ENCODE data around the gene MTMR11. TPM values are rescaled to one million over a fixed set of nuclear protein-coding genes. Genes with fewer than 3 reads are reported as not detected.

MTMR11 gene
- total RNA-seq, 1 experiment from 2014 or later, result 16.0 TPM

DNA sequence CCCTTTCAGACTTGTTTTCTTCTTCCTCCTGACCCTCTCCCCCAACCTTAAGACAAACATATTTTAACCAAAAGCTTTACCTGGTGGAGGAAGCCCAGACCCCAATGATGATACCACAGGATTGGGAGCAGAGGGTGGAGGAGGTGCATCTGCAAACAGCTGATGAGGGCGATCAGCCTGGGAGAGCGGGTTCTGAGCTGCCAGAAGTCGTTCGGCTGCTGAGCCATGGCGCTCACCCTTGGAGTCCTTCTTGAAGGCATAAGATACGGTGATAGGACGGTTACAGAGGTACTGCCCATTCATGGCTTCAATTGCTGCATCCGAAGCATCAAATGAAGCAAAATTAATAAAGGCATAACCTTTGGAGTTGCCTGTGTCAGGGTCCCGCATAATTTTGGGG lies 10.4 kb downstream of the MTMR11 start:
- TF ChIP-seq EZH2 (IDR thresholded peaks at IDR 0.05; ENCODE audit: low read depth) (no peak), CTCF (conservative IDR thresholded peaks at IDR 0.05) (no peak)
- intact Hi-C loops (cut with micrococcal nuclease; ENCODE audit: unreplicated experiment), result no loop called here
- H3K4me2 ChIP-seq, result peak overlapping the region; percentile 88
- CTCF ChIA-PET, result interaction anchor here (0.6 kb wide), 1 partner anchor 895 kb away, joined by 5 read pairs; no protein-coding TSS in a partner anchor
- H3K79me2 ChIP-seq (ENCODE audit: low read depth), result peaks cover 32% of the 10 kb centered on the region
- H3K9me3 ChIP-seq (ENCODE audit: insufficient read depth, low read depth), result no peaks in the 10 kb centered on the region
- peak overlapping the region; percentile 69 for H3K4me3 ChIP-seq
- H3F3A ChIP-seq (ENCODE audit: insufficient read depth, low read depth), result peaks cover 37% of the 10 kb centered on the region
- DNase-seq, result no peak
- no peak overlapping the region for H3K27ac ChIP-seq
- peaks cover 7% of the 10 kb centered on the region for H4K20me1 ChIP-seq (ENCODE audit: insufficient read depth)
- POLR2A ChIA-PET (ENCODE audit: unreplicated experiment), result interaction anchor here (0.7 kb wide), 1 partner anchor 11 kb away, joined by 4 read pairs; no protein-coding TSS in a partner anchor
- H2AFZ ChIP-seq, result no peak overlapping the region
- no TSS peak for BruUV-seq (replicated peaks)
- H3K36me3 ChIP-seq (ENCODE audit: low read depth), result peaks cover 35% of the 10 kb centered on the region
- no peaks in the 10 kb centered on the region for H3K9me2 ChIP-seq (ENCODE audit: insufficient read depth)
- no peaks in the 10 kb centered on the region for H3K27me3 ChIP-seq (ENCODE audit: insufficient read depth, low read depth)
- H3K4me1 ChIP-seq (replicated peaks; ENCODE audit: insufficient read depth), result peaks cover 23% of the 10 kb centered on the region

- TF ChIP-seq CTCF (conservative IDR thresholded peaks at IDR 0.05), result no peak
- TF ChIP-seq EZH2 (IDR thresholded peaks at IDR 0.05; ENCODE audit: low read depth), result no peak
- CTCF ChIA-PET, result interaction anchor here (0.6 kb wide), 1 partner anchor 896 kb away, joined by 5 read pairs; no protein-coding TSS in a partner anchor
- peaks cover 35% of the 10 kb centered on the region for H3K36me3 ChIP-seq (ENCODE audit: low read depth)
Measured at GRCh38 chr1:149925751-149926150, 10.9 kb downstream of the MTMR11 start.

GRCh38 chr1:149925345-149925744 lies 11.3 kb downstream of the MTMR11 start:
- DNase-seq, result no peak
- H3F3A ChIP-seq (ENCODE audit: insufficient read depth, low read depth), result peaks cover 43% of the 10 kb centered on the region
- no TSS peak for BruUV-seq (replicated peaks)
- peaks cover 35% of the 10 kb centered on the region for H3K36me3 ChIP-seq (ENCODE audit: low read depth)
- H3K9me2 ChIP-seq (ENCODE audit: insufficient read depth), result no peaks in the 10 kb centered on the region
- peak overlapping the region; percentile 88; the same call in 1 of the 2 replicates for H3K4me2 ChIP-seq
- H3K4me1 ChIP-seq (replicated peaks; ENCODE audit: insufficient read depth), result peaks cover 21% of the 10 kb centered on the region
- ChIA-PET POLR2A (ENCODE audit: unreplicated experiment) (interaction anchor here (0.7 kb wide), 1 partner anchor 12 kb away, joined by 4 read pairs; no protein-coding TSS in a partner anchor), CTCF (no interaction called here)
- intact Hi-C loops (cut with micrococcal nuclease; ENCODE audit: unreplicated experiment), result no loop called here
- no peak overlapping the region for H3K4me3 ChIP-seq
- no peaks in the 10 kb centered on the region for H3K27me3 ChIP-seq (ENCODE audit: insufficient read depth, low read depth)
- TF ChIP-seq EZH2 (IDR thresholded peaks at IDR 0.05; ENCODE audit: low read depth), result no peak
- no peak for TF ChIP-seq CTCF (conservative IDR thresholded peaks at IDR 0.05)
- H4K20me1 ChIP-seq (ENCODE audit: insufficient read depth), result peaks cover 7% of the 10 kb centered on the region
- H3K79me2 ChIP-seq (ENCODE audit: low read depth), result peaks cover 32% of the 10 kb centered on the region
- no peaks in the 10 kb centered on the region for H3K9me3 ChIP-seq (ENCODE audit: insufficient read depth, low read depth)
- H2AFZ ChIP-seq, result no peak overlapping the region
- H3K27ac ChIP-seq, result no peak overlapping the region

More at GRCh38 chr1:149925751-149926150, 10.9 kb downstream of the MTMR11 start:
- Histone ChIP-seq H3K4me3 (peak overlapping the region; percentile 69; the same call in 1 of the 2 replicates), H3K27me3 (ENCODE audit: insufficient read depth, low read depth) (no peaks in the 10 kb centered on the region), H3K79me2 (ENCODE audit: low read depth) (peaks cover 32% of the 10 kb centered on the region), H3K4me2 (peak overlapping the region; percentile 88), H3K9me3 (ENCODE audit: insufficient read depth, low read depth) (no peaks in the 10 kb centered on the region), H3K27ac (no peak overlapping the region), H3K4me1 (replicated peaks; ENCODE audit: insufficient read depth) (peaks cover 21% of the 10 kb centered on the region), H3F3A (ENCODE audit: insufficient read depth, low read depth) (peaks cover 42% of the 10 kb centered on the region), H2AFZ (no peak overlapping the region), H3K9me2 (ENCODE audit: insufficient read depth) (no peaks in the 10 kb centered on the region), H4K20me1 (ENCODE audit: insufficient read depth) (peaks cover 7% of the 10 kb centered on the region)
- no TSS peak for BruUV-seq (replicated peaks)
- intact Hi-C loops (cut with micrococcal nuclease; ENCODE audit: unreplicated experiment), result no loop called here
- DNase-seq, result no peak
- POLR2A ChIA-PET (ENCODE audit: unreplicated experiment), result interaction anchor here (0.7 kb wide), 1 partner anchor 12 kb away, joined by 4 read pairs; no protein-coding TSS in a partner anchor

All from PC-9 (cell line).